Activated T-helper 1 cell treated with Interleukin-2 at 50 U/mL for 16 hours (primary cell): ENCODE measurements around the gene OR4D2.

Experiments
- DNase-seq: peaks from one replicate; pipeline ENCODE4 v3.0.0-alpha.2; 2020; ENCODE audit warnings: low read depth

OR4D2 gene

GRCh38 chr17:58174871-58175270, 8.1 kb downstream of the OR4D2 start:
- DNase-seq: no peak

DNA sequence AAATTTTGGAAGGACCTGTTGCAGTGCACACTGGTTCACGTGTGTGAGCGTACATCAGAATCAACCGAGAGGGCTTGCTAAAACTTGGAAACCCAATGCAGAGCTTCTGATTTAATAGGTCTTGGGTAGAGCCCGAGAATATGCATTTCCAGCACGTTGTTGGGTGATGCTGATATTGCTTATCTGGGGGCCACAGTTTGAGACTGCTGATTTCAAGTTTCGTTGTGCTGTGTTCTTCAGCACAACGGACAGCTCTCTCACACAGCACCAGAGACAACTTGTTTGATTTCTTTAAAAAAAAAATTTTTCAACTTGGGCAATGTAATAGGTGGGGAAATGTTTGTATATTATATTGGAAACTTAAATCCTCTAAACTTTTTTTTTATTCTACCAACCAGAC, 9.4 kb downstream of the OR4D2 start:
- no peak for DNase-seq

- DNase-seq: no peak
These were observed 15.0 kb downstream of the OR4D2 start for GRCh38 chr17:58181796-58182195.

DNA sequence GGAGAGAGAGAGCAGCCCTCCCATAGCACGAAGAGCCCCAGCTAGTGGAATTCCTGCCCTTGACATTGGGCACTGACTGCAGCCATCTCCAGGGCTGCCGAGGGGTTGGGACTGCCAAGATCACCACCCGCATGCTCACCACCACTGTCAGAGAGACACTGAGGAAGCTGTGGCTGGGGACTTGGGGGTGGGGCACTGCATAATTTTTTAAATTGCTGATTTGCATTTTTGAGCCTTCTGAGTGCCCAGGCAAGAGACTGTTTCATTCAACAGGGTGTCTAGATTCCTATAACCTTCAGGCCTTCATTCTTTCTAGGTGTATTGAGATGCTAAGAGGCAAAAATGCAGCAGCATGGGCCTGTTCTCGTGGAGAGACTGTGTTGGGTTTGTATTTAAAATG, 16.7 kb downstream of the OR4D2 start:
- DNase-seq: no peak

GRCh38 chr17:58184308-58184985, 17.7 kb downstream of the OR4D2 start:
- no peak for DNase-seq

GRCh38 chr17:58184986-58185761, 18.4 kb downstream of the OR4D2 start:
- DNase-seq: no peak

- no peak for DNase-seq
These were observed 19.8 kb downstream of the OR4D2 start for GRCh38 chr17:58186591-58186990.

- DNase-seq: no peak
These were observed 20.3 kb downstream of the OR4D2 start for GRCh38 chr17:58187063-58187462.

GRCh38 chr17:58187675-58188074, 20.9 kb downstream of the OR4D2 start:
- no peak for DNase-seq

- DNase-seq: no peak
These were observed 22.8 kb downstream of the OR4D2 start for GRCh38 chr17:58189436-58190146.

DNA sequence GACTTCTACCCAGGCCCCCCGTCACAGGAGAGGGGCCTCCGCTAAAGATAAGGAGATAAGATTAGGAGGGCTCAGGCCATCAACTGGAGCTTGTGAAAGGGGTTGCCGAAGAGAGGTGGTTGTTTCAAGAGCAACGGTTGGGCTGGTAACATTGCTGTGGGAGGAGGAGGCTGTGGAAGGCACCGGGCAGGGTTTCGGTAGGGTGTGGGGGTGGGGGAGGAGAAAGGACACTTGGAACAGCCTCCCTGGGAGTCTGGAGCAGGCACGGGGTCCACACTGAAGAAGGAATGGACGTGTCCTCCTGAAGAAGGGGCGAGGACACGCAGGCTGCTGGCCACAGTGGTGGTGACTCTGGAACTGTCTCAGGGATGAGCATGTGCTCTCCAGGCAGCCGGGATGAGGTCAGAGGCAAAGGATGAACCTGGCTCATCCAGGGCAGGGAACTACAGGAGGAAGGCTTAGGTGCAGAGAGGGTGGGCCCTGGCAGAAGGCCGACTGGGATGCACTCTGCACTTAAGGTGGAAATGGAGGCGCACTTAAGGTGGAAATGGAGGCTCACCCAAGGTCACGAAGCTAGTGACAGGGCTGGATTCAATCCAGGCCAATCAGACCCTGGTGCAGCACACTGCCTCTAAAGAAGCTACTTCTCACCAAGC, 24.6 kb downstream of the OR4D2 start:
- no peak for DNase-seq

DNA sequence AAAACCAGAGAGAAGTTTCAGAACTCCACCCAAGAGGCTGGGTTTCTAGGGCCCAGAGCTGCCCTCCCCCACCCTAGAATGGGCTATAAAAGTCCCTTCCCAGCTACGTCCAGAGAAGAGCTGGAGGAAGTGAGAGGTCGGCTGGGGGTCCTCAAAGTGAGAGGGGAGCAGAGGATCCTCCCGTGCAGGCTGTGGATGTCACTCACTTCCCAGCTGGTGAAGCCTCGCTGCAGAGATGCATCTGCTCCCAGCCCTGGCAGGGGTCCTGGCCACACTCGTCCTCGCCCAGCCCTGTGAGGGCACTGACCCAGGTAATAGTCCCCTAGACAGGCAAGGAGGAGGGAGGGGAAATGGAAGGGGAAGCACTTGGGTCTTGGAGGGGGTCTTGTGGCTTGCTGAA, 25.8 kb downstream of the OR4D2 start, which contains the start of gene EPX:
EPX (plus strand) TSS at position 115 of the 400 bp plus-strand sequence; CDS start at position 236, 121 bp downstream.
- no peak for DNase-seq

DNA sequence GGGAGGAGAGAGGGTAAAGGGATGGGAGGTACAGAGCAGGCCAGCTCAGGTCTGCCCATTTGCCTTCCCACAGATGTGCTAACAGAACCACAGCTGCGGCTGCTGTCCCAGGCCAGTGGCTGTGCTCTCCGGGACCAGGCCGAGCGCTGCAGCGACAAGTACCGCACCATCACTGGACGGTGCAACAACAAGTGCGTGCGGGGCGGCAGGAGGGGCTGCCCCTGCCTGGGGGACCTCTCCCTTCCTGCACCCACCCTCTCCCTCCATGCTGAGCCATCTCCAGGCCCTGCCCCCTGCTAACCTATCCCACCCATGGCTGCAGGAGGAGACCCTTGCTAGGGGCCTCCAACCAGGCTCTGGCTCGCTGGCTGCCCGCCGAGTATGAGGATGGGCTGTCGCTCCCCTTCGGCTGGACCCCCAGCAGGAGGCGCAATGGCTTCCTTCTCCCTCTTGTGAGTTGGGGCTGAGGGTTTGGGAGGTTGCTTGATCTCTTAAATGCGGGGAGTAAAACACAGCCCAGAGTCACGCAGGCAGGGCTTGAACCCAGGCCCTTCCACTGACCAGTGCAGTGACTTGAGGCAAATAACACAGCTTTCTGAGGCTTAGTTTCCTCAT, 27.0 kb downstream of the OR4D2 start:
- no peak for DNase-seq

- no peak for DNase-seq
These were observed 28.8 kb downstream of the OR4D2 start for GRCh38 chr17:58195518-58196123.

DNA sequence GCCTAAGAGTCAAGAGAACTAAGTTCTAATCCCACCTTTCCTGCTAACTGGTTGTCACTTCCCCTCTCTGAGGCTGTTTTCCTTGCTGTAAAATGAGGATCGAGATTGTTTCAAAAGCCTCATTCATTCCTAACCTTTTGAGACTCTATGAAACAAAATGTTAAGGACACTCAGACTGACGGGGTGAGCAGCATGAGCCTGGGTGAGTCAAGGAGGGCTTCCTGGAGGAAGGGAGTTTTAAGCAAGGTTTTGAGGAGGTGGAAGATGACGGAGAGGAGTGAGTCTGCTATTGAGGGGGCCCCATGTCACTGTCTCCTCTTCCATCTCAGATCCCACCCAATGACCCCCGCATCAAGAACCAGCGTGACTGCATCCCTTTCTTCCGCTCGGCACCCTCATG, 29.8 kb downstream of the OR4D2 start:
- DNase-seq: no peak

DNA sequence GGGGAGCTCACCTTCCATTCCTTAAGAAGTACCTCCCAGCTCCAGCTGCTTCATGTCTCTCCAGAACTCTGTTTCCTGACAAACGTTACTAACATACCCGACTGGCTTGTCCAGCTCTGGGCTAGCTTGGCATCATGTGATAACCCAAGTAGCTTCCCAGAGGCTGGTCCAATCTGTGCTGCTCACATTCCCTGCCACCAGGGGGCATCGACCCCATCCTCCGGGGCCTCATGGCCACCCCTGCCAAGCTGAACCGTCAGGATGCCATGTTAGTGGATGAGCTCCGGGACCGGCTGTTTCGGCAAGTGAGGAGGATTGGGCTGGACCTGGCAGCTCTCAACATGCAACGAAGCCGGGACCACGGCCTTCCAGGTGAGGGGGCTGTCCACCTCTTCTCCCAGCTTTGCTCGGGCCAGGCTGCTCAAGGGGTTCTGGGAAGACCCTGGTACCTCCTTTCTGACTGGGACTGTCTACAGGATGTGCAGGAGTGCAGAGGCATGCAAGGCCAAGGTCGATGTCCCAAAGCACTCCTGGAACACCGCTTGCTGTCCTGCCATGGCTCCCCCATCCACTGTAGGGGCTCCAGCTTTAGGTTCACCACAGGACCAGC, 33.3 kb downstream of the OR4D2 start:
- peak; percentile 24 for DNase-seq

DNA sequence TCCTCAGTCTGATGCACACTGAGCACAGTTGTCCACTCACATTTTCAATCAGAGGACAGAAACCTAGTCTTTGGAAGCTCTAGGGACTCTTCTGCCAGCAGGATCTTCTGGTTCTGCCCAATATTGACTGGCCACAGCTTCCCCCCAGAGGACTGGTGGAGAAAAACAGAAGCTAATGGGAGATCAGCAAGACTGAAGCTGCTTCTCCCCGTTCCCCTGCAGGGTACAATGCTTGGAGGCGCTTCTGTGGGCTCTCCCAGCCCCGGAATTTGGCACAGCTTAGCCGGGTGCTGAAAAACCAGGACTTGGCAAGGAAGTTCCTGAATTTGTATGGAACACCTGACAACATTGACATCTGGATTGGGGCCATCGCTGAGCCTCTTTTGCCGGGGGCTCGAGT, 36.1 kb downstream of the OR4D2 start:
- no peak for DNase-seq

GRCh38 chr17:58204796-58205195, 38.0 kb downstream of the OR4D2 start:
- no peak for DNase-seq

GRCh38 chr17:58205936-58206335, 39.2 kb downstream of the OR4D2 start:
- no peak for DNase-seq

GRCh38 chr17:58207451-58207850, 40.7 kb downstream of the OR4D2 start:
- no peak for DNase-seq

DNA sequence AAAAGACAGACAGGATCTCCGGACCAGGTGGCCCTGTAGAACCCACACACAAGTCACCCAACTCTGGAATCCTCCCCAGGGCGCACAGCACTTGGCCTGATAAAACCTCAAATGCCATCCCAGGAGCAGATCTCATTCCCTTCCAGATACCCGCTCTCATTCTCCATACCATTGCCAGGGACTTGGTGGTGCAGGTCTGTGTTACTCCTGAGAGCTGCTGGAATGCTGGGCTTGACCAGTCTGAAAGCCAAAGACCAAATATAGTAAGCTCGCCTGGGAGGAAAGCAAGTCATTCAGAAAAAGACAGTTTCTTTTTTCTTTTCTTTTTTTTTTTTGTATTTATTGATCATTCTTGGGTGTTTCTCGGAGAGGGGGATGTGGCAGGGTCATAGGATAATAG, 41.6 kb downstream of the OR4D2 start:
- DNase-seq: no peak
